ENCODE data around the gene HSD17B1.
"Not testable (repeated sequence)": the region's sequence is repeated elsewhere in the genome, so short reads cannot be mapped to it uniquely, and the experiment has no call there.

The HSD17B1 gene, protein sequence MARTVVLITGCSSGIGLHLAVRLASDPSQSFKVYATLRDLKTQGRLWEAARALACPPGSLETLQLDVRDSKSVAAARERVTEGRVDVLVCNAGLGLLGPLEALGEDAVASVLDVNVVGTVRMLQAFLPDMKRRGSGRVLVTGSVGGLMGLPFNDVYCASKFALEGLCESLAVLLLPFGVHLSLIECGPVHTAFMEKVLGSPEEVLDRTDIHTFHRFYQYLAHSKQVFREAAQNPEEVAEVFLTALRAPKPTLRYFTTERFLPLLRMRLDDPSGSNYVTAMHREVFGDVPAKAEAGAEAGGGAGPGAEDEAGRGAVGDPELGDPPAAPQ

GRCh38 chr17:42552736-42553135 is at the start of gene HSD17B1:
TSS of gene HSD17B1 (plus strand) at chr17:42552923. CDS start at chr17:42552934, 11 bp downstream.
- H3K36me3 Mint-ChIP-seq (ENCODE audit: low read depth); H3K27me3 Mint-ChIP-seq (ENCODE audit: low read depth); DNase-seq (ENCODE audit: low spot score); H3K9me3 Mint-ChIP-seq: not testable (repeated sequence)
- peak within 1 kb of the TSS; percentile 63 for H3K27ac Mint-ChIP-seq
- peak within 1 kb of the TSS; percentile 91 for H3K4me3 Mint-ChIP-seq
- H3K4me1 Mint-ChIP-seq (ENCODE audit: low read depth) = peaks cover 16% of the 10 kb centered on the region

DNA sequence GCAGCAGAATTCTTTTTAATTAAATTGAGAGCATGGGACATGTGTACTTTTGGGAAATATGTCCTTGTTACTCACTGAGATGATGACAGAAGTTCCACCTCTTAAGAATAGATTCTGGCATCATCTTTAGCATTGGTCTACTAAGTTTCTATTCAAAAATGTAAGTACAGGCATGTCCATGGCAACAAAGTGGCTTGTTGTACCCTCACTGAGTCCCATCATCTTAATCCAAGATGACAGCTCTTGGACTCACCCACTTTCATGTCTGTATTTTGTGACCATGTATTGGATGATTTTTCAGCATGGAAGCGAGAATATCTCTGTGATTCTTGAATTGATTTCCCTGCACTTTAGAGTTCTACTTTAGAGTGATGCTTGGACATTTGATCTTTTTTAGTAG is 49.8 kb upstream of the HSD17B1 start:
- Mint-ChIP-seq H3K27ac (no peak overlapping the region), H3K27me3 (ENCODE audit: low read depth) (no peaks in the 10 kb centered on the region), H3K36me3 (ENCODE audit: low read depth) (no peaks in the 10 kb centered on the region), H3K4me1 (ENCODE audit: low read depth) (no peaks in the 10 kb centered on the region), H3K4me3 (no peak overlapping the region), H3K9me3 (no peaks in the 10 kb centered on the region)
- DNase-seq (ENCODE audit: low spot score) = no peak

- H3K4me3 Mint-ChIP-seq = no peak overlapping the region
- H3K27ac Mint-ChIP-seq = no peak overlapping the region
- no peaks in the 10 kb centered on the region for H3K9me3 Mint-ChIP-seq
- H3K4me1 Mint-ChIP-seq (ENCODE audit: low read depth) = peaks cover 8% of the 10 kb centered on the region
- no peaks in the 10 kb centered on the region for H3K36me3 Mint-ChIP-seq (ENCODE audit: low read depth)
- no peaks in the 10 kb centered on the region for H3K27me3 Mint-ChIP-seq (ENCODE audit: low read depth)
- no peak for DNase-seq (ENCODE audit: low spot score)
Observed at GRCh38 chr17:42507671-42508070, 45.1 kb upstream of the HSD17B1 start.

- peaks cover 8% of the 10 kb centered on the region for H3K4me1 Mint-ChIP-seq (ENCODE audit: low read depth)
- H3K36me3 Mint-ChIP-seq (ENCODE audit: low read depth) = no peaks in the 10 kb centered on the region
- no peak overlapping the region for H3K4me3 Mint-ChIP-seq
- H3K9me3 Mint-ChIP-seq = no peaks in the 10 kb centered on the region
- no peak overlapping the region for H3K27ac Mint-ChIP-seq
- no peak for DNase-seq (ENCODE audit: low spot score)
- no peaks in the 10 kb centered on the region for H3K27me3 Mint-ChIP-seq (ENCODE audit: low read depth)
Observed at GRCh38 chr17:42508426-42509165, 44.1 kb upstream of the HSD17B1 start.

DNA sequence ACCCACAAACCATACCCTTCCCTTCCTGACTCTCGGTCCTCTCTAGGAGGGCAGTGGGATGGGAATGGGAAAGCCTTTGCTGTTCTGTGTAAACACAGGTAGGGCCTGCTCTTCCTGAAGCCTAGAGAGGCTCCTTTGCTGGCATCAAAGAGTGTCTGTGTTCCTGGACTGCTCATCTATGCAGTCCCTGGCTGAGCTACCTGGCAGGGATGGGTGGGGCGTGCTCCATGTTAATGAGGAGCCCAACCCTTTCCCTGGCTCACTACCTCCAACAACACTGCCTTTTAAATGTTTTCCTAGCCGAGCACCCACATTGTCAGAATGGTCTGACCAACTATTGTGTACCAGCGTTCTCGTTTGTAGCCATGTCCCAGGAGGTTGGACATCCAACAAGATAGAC is 43.3 kb upstream of the HSD17B1 start:
- H3K9me3 Mint-ChIP-seq = no peaks in the 10 kb centered on the region
- H3K27ac Mint-ChIP-seq = no peak overlapping the region
- H3K4me3 Mint-ChIP-seq = no peak overlapping the region
- no peaks in the 10 kb centered on the region for H3K36me3 Mint-ChIP-seq (ENCODE audit: low read depth)
- H3K27me3 Mint-ChIP-seq (ENCODE audit: low read depth) = no peaks in the 10 kb centered on the region
- H3K4me1 Mint-ChIP-seq (ENCODE audit: low read depth) = peaks cover 8% of the 10 kb centered on the region
- no peak for DNase-seq (ENCODE audit: low spot score)

DNA sequence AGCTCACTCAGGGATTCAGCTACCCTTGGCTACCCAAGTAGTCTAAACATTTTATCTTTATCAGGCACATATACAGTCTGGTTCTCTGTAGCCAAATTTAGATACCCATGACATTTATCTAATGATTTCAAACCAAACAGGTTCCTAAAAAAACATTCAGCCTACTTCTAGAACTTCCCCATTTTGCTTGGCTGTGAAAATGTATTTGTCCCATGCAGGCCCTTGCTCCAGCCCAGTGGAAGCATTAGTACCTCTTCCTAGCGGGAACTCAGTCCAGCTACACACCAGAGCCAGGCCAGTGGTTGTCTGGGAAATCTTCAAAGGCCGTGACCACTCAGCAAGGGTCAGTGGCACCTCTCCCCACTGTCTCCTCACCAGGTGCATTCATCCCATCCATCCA is 42.9 kb upstream of the HSD17B1 start:
- H3K36me3 Mint-ChIP-seq (ENCODE audit: low read depth) = no peaks in the 10 kb centered on the region
- peaks cover 8% of the 10 kb centered on the region for H3K4me1 Mint-ChIP-seq (ENCODE audit: low read depth)
- no peak overlapping the region for H3K4me3 Mint-ChIP-seq
- no peaks in the 10 kb centered on the region for H3K27me3 Mint-ChIP-seq (ENCODE audit: low read depth)
- no peak overlapping the region for H3K27ac Mint-ChIP-seq
- DNase-seq (ENCODE audit: low spot score) = no peak
- H3K9me3 Mint-ChIP-seq = no peaks in the 10 kb centered on the region

- H3K36me3 Mint-ChIP-seq (ENCODE audit: low read depth) = no peaks in the 10 kb centered on the region
- H3K27ac Mint-ChIP-seq = no peak overlapping the region
- DNase-seq (ENCODE audit: low spot score) = no peak
- peaks cover 8% of the 10 kb centered on the region for H3K4me1 Mint-ChIP-seq (ENCODE audit: low read depth)
- H3K4me3 Mint-ChIP-seq = no peak overlapping the region
- H3K27me3 Mint-ChIP-seq (ENCODE audit: low read depth) = no peaks in the 10 kb centered on the region
- H3K9me3 Mint-ChIP-seq = no peaks in the 10 kb centered on the region
Observed at GRCh38 chr17:42512246-42512645, 40.5 kb upstream of the HSD17B1 start.

DNA sequence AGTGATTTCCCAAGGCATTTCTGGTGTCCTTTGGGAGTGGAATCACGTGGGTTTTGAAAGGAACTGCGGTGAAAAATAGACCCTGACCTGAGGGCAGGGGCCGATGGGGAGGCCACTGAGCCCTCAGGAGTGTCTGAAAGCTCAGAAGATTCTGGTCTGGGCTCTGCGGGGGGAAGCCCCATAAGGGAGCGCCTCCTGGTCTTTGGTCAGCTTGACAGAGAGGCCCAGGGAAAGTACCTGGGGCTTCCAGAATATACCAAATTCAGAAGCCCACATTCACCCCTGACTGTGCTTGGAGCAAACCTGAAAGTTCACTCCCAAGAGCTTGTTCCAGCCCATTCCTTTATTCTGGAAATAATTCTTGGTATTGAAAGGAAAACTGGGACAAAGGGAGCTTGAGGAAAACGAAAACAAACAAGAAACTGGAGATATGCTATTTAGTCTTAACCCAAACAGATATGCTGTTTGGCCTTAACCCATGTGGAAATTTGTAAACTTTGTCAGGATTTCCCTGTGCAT is 39.9 kb upstream of the HSD17B1 start:
- H3K4me1 Mint-ChIP-seq (ENCODE audit: low read depth) = peaks cover 10% of the 10 kb centered on the region
- no peaks in the 10 kb centered on the region for H3K9me3 Mint-ChIP-seq
- H3K36me3 Mint-ChIP-seq (ENCODE audit: low read depth) = no peaks in the 10 kb centered on the region
- H3K27me3 Mint-ChIP-seq (ENCODE audit: low read depth) = no peaks in the 10 kb centered on the region
- no peak for DNase-seq (ENCODE audit: low spot score)
- no peak overlapping the region for H3K27ac Mint-ChIP-seq
- no peak overlapping the region for H3K4me3 Mint-ChIP-seq

- H3K4me3 Mint-ChIP-seq = no peak overlapping the region
Observed at GRCh38 chr17:42513686-42514085, 39.0 kb upstream of the HSD17B1 start.

GRCh38 chr17:42514279-42514678 is 38.4 kb upstream of the HSD17B1 start:
- H3K27me3 Mint-ChIP-seq (ENCODE audit: low read depth) = no peaks in the 10 kb centered on the region

More at GRCh38 chr17:42513686-42514085, 39.0 kb upstream of the HSD17B1 start:
- peaks cover 5% of the 10 kb centered on the region for H3K4me1 Mint-ChIP-seq (ENCODE audit: low read depth)
- no peak overlapping the region for H3K27ac Mint-ChIP-seq
- DNase-seq (ENCODE audit: low spot score) = no peak
- no peaks in the 10 kb centered on the region for H3K36me3 Mint-ChIP-seq (ENCODE audit: low read depth)
- no peaks in the 10 kb centered on the region for H3K27me3 Mint-ChIP-seq (ENCODE audit: low read depth)
- no peaks in the 10 kb centered on the region for H3K9me3 Mint-ChIP-seq

GRCh38 chr17:42514867-42515266 is 37.9 kb upstream of the HSD17B1 start:
- Mint-ChIP-seq H3K4me3 (no peak overlapping the region), H3K27me3 (ENCODE audit: low read depth) (no peaks in the 10 kb centered on the region), H3K36me3 (ENCODE audit: low read depth) (no peaks in the 10 kb centered on the region), H3K4me1 (ENCODE audit: low read depth) (peaks cover 2% of the 10 kb centered on the region), H3K27ac (no peak overlapping the region), H3K9me3 (no peaks in the 10 kb centered on the region)
- no peak for DNase-seq (ENCODE audit: low spot score)

More at GRCh38 chr17:42514279-42514678, 38.4 kb upstream of the HSD17B1 start:
- Mint-ChIP-seq H3K36me3 (ENCODE audit: low read depth) (no peaks in the 10 kb centered on the region), H3K4me3 (no peak overlapping the region), H3K27ac (no peak overlapping the region), H3K9me3 (no peaks in the 10 kb centered on the region), H3K4me1 (ENCODE audit: low read depth) (peaks cover 2% of the 10 kb centered on the region)
- DNase-seq (ENCODE audit: low spot score) = no peak

- Mint-ChIP-seq H3K36me3 (ENCODE audit: low read depth) (no peaks in the 10 kb centered on the region), H3K27me3 (ENCODE audit: low read depth) (peaks cover 8% of the 10 kb centered on the region), H3K9me3 (no peaks in the 10 kb centered on the region), H3K4me3 (no peak overlapping the region), H3K27ac (no peak overlapping the region), H3K4me1 (ENCODE audit: low read depth) (peaks cover 2% of the 10 kb centered on the region)
- DNase-seq (ENCODE audit: low spot score) = peak; percentile 67
Observed at GRCh38 chr17:42517516-42517915, 35.2 kb upstream of the HSD17B1 start.

DNA sequence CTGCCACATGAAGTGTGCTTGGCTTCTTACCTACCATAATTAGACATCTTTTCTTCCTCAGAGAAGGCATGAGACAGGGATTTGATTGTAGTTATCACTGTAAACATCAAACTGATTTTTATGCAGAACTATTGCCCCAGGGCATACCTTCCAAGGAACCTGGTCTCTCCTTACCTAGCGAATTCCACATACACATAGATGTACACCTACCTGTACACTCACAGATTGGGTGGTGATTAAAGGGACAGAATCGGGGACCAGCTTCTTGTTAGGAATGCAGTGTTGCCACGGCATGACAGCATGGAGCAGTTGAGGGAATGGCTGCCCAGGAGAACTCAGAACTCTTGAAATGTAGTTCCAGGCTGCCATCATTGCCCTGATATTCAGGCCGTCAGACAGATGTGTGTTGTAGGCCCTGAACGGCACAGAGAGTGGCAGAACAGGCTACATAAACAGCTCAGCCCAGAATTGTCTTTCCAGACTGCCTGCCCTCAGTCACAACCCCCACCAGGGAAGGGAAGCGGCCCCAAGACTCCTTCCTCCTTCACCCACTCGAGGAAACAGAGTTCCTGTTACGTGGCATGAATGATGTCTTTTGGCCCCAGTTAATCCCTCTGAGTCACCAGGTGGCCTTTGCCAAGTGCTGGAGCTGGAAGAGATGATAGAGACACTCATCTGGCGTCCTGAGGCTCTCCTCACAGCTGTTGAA is 34.5 kb upstream of the HSD17B1 start:
- Mint-ChIP-seq H3K27me3 (ENCODE audit: low read depth) (peaks cover 8% of the 10 kb centered on the region), H3K4me1 (ENCODE audit: low read depth) (peaks cover 3% of the 10 kb centered on the region), H3K36me3 (ENCODE audit: low read depth) (no peaks in the 10 kb centered on the region), H3K27ac (no peak overlapping the region), H3K4me3 (no peak overlapping the region), H3K9me3 (no peaks in the 10 kb centered on the region)
- no peak for DNase-seq (ENCODE audit: low spot score)

Data from T-helper 2 cell treated with Interferon-gamma antibody and Interleukin-4, amounts not matched to agents 5 μg/mL and 100 μg/mL, for 36 hours (primary cell).